Ureter (tissue), 1 donor: ENCODE results near the gene TTLL9. TPM values are rescaled to one million over a fixed set of nuclear protein-coding genes. Genes with fewer than 3 reads are reported as not detected.
A peak's percentile ranks its signal among the peaks of the same experiment; 100 is the strongest.

Experiments used
- DNase-seq: peaks from one replicate; pipeline ENCODE4 v3.0.0-alpha.2; 2020; ENCODE audit warnings: low spot score
- total RNA-seq: library from RNA; stranded (reverse); gene quantifications from one replicate; pipeline ENCODE4 v1.2.4, GENCODE V29; 2023
- donor health status: DM: yes; HTN: yes; CAD: no.

Gene TTLL9
- total RNA-seq, 1 donor from 2014 or later = 0.86 TPM

DNA sequence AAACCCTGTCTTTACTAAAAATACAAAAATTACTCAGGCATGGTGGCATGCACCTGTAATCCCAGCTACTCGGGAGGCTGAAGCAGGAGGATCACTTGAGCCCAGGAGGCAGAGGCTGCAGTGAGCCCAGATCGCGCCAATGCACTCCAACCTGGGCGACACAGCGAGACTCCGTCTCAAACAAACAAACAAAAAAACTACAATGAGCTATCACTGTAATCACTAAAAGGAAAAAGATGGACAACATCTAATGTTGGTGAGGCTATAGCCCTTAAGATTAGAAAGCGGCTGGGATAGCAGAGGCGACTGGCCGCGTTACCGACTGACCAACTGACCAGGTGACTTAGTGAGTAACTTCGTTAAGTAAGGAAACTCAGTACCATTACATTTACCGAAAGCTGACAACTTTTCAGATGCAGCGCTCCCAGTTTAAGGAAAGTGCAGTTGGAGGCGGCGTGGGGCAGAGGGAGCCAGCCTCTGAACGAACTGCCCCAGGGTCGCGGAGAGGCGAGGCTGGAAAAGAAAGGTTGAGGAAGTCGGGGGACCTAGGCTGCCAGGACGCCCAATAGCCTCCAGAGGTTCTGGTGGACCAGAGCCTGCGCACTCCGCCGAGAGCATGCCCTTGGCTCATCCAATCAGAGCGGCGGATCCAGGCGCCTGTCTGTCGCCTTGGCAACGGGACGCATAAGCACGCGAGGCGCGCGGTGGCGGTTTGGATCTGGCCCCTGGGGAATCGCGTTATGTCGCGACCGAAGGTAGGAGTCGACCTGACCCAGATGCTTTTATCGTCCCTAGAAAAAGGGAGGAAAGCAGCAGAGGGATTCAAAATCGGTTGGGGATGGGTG lies 8.9 kb downstream of the TTLL9 start:
- peak; percentile 93 for DNase-seq

DNA sequence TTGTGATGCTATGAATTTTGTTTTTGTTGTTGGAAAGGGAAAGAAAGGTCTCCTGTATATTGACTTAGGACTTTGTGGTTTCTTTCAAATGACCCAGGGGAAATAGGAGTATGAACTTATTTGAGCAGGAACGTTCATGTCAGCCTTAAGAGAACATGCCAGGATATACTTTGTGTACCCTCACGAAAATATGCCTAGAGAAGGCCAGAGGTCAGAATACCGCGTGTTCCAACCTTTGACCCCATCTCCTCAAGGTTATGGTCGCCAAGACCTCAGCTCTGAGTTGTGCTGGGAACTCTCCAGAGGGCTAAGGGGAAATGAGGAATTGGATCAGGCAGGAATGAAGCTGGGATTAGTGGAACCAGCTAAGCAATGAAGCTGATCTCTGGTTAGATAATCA lies 11.5 kb downstream of the TTLL9 start:
- DNase-seq = no peak

DNA sequence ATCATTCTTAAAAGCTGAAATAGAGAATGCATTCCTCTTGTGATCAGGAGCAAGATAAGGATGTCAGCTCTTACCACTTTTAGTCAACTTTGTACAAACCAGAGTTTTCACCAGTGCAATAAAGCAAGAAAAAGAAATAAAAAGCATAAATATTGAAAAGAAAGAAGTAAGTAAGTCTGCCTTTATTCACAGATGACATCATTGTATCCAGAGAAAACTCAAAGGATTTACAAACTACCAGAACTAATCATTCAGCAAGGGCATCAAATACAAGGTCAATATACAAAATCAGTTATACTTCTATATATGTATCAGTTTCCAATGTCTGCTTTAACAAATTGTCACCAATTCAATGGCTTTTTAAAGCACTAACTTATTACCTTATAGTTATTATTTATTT lies 13.4 kb downstream of the TTLL9 start:
- DNase-seq = no peak

DNA sequence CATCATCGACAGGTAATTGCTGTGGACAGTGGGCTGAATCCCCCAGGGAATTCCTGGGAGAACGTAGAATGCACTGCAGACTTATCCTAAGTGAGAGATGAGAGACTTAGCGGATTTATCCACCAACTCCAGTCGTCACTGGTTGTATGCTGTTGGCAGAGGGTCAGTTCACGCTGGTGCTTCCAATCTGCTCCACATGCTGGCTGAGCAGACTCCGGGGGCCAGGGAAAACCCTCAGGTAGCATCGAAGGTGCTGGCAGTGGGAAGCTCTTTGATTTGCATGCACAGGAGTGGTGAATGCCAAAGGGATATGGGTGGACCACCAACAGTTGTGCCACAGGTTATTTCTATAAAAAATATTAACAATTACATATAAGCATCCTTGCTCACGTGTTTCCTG lies 20.2 kb downstream of the TTLL9 start:
- no peak for DNase-seq

DNA sequence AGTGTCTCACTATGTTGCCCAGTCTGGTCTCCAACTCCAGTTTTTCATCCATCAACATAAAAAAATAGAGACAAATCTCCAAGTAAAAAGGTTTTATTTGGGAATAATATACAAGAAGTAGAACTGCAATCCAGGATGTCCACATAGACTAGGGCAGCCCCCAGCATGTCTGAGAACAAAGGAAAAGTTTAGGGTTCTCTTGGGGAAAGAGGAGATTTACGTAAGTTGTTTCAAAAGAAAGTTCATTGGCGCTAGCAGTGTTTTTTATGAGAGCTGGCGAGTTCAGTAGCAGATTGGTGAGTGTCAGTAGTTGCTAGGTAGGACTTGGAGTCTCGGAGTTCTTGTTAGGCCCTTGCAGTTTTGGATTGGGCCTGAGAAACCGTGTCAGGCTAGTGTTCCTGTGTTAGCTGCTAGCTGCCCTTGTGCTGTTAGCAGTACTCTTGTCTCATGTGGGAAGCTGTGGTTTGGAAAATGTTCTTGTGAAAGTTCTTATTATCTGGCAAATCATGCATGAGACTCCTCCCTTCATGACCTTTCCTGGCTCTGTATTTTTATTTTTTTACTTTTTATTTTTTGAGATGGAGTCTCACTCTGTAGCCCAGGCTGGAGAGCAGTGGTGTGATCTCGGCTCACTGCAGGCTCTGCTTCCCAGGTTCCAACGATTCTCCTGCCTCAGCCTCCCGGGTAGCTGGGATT lies 24.7 kb downstream of the TTLL9 start:
- DNase-seq = peak; percentile 67

DNA sequence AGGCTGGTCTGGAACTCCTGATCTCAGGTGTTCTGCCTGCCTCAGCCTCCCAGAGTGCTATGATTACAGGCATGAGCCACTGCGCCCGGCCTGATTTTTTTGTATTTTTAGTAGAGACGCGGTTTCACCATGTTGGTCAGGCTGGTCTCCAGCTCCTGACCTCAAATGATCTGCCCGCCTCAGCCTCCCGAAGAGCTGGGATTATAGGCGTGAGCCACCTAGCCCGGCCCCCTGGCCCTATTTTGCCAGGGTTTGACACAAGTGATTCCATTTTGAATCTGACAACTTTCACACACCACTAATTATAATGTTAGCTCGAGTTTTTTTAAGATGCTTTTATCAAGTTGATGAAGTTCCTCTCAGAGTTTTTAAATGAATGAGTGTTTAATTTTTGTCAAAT lies 25.6 kb downstream of the TTLL9 start:
- no peak for DNase-seq

DNA sequence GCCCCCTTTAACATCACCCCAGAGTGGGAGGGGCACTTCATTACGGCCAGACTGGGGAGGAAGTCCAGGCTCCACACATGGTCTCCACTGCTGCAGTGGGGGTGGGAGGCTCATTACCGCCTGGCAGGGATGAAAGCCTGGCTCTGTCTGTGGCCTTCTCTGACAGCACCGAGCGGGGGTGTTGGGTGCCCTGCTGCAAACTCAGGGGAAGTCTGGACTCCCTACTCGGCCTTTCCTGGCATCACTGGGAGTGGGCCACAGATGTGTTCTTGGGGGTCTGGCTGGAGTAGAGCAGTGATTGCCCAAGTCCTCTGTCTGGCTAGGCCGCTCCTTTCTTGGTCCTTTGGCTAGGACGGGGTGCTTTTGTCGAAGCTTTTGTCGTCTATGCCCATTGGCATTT lies 27.1 kb downstream of the TTLL9 start:
- DNase-seq = no peak

DNA sequence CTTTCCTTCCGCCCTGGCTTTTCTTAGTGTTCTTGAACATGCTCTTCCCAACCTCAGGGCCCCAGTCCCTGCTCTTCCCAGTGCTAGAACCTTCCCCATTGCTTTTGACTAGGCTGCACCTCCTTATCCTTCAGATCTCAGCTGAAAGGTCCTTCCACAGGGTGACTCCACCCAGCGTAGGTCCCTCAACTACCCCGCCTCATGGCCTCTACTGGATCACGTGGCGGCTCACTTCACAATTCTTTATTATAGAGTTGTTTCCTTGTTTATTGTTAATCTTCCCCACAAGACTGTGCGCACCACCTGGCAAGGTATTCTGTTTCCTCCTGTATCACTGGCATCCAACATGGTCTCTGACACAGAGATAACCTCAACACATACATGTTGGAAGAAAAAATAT lies 31.2 kb downstream of the TTLL9 start:
- DNase-seq = no peak

DNA sequence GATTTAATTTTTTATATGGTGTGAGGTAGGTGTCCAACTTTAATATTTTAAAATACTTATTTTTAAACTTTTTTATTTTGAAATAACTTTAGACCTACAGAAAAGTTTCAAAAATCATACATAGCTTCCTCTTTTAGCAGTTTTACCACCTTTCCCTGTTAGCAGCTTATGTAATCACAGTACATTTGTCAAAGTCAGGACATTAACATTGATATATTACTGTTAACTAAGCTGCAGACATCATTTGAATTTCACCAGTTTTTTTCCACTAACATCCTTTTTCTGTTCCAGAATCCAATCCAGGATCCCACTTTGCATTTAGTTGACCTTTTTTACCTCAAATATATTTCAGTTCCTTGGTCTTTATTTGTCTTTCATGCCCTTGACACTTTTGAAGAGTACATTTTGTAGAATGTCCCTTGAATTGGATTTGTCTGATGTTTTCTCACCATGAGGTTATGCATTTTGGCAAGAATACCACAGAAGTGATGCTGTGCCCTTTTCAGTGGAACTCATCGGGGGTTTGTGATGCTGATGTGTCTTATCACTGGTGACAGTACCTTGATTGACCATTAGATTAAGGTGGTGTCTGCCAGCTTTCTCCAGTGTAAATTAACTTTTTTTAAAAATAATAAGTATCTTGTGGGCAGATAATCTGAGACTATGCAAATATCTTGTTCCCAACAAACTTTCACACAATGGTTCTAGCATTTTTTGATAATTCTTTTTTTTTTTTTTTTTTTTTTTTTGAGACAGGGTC lies 33.4 kb downstream of the TTLL9 start:
- no peak for DNase-seq

DNA sequence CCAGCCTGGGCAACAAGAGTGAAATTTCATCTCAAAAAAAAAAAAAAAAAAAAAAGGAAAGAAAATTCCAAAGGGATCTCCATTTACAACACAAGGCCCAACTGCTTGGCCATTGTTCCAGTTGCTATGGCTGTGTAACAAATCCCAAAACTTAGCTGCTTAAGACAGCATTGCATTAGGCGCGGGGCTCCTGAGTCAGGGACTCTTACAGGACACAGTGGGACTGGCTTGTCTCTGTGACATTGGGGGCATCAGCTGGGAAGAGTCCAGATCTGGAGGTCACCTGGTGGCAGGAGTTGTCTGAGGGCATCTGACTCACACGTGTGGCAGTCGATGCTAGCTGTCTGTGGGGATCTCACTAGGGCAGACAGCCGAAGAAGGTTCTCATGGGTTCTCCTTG lies 35.6 kb downstream of the TTLL9 start:
- DNase-seq = no peak

DNA sequence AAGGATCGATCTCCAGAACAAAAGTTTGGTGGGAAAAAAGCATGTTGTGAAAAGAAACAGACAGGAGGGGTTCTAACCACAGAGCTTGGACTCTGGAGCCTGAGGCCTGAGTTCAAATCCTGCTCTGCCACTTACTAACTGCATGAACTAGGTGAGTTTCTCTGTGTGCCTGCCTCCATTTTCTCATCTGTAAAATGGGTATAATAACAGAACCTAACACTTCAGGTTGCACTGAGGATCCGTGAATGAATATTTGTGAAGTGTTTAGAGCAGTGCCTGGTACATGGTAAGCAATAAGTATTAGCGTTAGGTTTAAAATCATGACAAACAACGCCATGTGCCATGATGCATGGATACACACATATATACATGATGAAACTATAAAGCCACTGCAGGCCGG lies 36.6 kb downstream of the TTLL9 start:
- DNase-seq = no peak

DNA sequence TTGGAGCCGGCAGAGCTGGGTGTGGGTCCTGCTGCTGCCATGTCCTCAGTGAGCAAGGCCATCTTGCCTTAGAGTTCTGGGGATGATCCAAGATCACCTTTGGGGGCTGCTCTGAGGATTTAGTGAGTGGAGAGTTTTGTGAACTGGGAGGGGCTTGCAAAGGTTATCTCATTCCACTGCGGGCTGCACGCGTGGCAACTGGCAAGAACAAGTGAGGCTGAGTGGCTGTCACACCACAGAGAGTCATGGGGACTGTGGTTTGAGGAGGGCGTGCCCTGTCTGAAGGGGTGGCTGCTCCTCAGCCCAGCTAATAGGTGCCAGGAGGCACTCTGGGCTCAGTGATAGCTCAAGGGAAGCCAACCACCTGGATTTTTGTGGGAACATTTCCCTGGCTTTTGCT lies 37.6 kb downstream of the TTLL9 start:
- no peak for DNase-seq

DNA sequence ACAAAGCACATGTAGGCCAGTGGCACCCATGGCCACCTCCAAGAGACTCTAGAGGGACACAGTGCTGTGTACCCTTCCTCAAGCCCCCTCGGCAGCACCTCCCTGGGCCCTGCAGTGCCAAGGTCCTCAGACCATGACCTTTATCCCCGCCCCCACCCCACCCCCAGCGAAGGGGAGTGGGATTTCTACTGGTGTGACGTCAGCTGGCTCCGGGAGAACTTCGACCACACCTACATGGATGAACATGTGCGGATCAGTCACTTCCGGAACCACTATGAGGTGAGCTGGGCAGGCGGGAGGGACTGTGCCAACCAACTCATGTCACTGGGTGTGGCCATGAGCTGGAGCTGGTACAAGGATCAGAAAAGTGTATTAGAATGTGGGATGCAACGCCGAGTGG lies 38.0 kb downstream of the TTLL9 start:
- no peak for DNase-seq

DNA sequence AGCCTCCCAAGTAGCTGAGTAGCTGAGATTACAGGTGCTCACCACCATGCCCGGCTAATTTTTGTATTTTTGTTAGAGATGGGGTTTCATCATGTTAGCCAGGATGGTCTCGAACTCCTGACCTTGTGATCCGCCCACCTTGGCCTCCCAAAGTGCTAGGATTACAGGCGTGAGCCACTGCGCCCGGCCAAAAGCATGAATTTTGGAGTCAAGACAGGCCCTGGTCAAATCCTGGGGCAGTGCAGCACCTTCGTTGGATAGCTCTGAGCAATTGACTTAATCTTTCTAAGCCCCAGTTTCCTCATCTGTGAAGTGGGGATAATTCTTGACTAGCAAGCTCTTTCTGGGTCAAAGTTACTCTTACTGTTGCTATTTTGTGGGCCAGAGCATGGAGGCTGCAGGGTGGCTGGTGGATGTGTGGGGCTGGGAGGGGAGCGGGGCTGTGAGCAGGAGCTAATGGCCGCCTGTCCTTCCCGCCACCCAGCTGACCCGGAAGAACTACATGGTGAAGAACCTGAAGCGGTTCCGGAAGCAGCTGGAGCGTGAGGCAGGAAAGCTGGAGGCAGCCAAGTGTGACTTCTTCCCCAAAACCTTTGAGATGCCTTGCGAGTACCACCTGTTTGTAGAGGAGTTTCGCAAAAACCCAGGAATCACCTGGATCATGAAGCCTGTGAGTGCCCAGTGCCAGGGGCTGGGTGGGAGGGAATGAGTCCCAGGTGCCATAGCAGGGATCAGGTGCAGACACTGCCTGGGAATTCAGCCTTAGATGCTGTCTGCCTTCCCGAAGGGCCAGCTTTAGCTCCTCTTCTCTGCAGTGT lies 39.0 kb downstream of the TTLL9 start:
- no peak for DNase-seq

DNA sequence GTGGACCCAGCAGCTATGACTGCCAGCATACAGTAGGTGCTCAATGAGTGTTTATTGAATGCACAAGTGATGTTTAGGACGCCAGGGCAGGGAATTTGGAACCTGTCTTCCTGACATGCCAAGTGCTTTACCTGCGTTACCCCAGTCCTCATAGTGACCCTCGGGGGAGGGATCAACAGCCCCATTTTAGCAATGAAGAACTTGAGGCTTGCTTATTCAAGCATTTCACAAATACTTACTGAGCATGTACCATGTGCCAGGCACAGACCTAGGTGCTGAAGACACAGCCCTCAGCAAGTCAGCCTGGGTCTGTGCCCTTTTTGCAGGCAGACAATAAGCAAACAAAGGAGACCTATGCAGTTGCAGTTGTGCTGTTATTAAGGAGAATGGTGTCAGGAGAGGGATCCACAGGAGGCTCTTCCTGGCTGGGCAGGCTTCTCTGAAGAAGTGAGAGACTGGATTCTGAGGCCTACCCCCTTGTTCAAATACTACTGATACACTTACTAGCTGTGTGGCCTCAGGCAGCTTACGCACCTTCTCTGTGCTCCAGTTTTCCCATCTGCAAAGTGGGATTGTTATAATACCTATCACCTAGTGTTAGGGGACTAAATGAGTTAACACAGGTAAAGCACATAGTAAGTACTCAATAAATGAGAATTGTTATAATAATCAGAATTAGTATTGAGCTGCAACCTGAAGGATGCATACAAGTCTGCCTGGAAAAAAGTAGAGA lies 39.8 kb downstream of the TTLL9 start:
- DNase-seq = no peak

DNA sequence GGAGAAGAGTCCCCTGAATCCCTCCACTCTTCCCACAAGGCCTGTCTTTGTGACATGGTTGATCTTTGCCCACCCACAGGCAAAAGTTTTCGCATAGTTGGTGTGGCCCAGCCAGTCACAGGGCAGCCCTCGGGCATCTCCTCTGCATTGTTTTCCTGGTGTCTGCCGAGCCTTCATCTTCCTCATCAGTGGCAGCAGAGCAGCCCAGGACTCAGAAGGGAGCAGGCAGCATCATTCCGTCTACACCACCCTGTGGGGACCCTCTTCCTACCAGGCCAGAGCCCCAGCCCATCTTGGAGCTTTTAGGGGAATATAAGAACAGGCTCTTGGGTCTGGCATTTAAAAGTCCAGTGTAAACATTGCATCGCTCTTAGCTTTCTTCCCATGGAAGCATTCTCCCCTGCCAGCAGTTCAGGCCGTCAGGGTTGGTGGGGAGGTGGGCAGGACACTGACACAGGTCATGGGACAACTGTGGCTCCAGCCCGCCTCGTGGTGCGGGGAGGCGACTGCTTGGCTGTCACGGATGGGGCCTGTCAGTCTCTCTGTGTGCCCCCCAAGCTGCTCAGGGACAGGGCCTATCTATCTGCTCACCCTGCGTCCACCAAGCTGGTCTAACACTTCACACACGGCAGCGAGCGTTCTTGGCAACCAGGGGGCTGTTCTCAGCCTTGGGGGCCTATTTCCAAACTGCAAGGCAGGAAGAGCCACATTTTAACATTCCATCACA lies 43.2 kb downstream of the TTLL9 start:
- DNase-seq = no peak

DNA sequence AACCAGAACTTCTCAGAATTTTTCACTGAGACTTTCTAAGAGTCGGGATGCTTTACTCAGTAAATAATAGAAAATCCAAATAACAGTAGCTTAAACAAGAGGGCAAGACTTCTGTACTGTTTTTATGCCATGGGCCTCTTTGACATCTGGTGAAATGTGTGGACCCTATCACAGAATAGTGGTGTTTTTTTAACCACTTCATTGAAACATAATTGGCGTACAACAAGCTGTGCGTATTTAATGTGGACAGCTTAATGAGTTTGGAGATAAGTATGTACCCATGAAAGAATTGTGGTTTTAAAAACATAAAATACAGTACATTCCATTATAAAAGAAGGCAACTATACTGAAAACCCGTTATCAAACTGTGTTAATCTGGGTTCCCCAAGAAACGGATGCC lies 43.7 kb downstream of the TTLL9 start:
- DNase-seq = no peak

DNA sequence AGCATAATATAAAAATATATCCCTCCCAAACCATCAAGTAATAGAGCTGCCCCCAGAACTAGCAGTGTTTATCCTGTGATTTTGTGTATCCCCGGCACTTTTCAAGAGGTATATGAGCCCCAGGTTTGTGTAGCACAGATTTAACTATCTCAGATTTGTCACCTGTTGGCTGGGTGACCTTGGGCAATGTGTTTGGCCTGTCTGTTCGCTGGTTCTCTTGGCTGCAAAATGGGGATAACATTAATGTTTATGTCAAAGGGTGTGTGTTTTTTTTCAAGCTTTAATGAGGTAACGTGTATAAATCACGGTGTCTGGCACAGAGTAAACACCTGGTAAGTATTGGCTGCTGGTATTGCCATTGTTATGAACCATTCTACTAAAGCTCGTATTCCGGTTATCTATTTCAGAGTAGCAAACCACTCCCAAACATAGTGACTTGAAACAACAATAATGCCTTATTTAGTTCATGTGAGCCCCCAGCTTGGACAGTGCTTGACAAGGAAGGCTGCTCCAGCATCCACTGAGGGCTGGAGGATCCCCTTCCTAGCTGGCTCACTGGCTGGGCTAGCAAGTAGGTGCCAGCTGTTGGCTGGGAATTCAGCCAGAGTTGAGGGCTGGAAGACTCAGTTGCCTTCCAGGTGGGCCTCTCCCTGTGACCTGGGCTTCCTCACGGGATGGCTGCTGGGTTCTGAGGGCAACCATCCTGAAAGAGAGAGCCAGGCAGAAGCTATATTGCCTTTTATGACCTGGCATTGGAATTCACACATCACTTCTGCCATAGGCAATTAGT lies 45.3 kb downstream of the TTLL9 start:
- no peak for DNase-seq

DNA sequence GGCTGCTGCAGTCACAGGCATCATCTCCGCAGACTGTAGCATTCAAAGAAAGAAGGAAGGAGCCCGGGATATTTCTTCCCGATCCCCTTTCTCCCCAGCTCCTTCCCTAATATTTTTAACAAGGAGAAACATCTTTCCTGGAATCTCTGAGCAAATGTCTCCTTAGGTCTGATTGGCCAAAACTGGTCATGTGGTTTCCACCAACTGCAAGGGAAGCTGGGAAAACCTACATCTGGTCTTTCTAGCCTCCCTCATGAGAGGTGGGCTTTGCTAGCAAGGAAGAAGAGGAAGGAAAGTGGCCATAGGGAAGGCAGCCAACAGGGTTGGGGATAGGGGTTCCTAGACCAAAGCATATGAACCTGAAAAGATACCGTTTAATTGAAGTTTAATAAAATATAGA lies 46.3 kb downstream of the TTLL9 start:
- DNase-seq = no peak
